ENCODE results near the gene TTC32. TPM values are rescaled to one million over a fixed set of nuclear protein-coding genes. Genes with fewer than 3 reads are reported as not detected.
A peak's percentile ranks its signal among the peaks of the same experiment; 100 is the strongest.
"Not testable (repeated sequence)": the region's sequence is repeated elsewhere in the genome, so short reads cannot be mapped to it uniquely, and the experiment has no call there.

Gene TTC32
- total RNA-seq, 2 donors from 2014 or later: 33.4 to 36.9 TPM

- H3K27ac Mint-ChIP-seq; H3K27me3 Mint-ChIP-seq; H3K9me3 ChIP-seq (ENCODE audit: control insufficient read depth, low read length, poor library complexity, severe bottlenecking); H3K4me3 Mint-ChIP-seq; DNase-seq; ATAC-seq; H3K4me1 Mint-ChIP-seq: not testable (repeated sequence)
- H3K36me3 Mint-ChIP-seq (ENCODE audit: low read depth): peaks cover 14% of the 10 kb centered on the region
These were observed 20.4 kb upstream of the TTC32 start for GRCh38 chr2:19922188-19922587.

- no peak for ATAC-seq
These were observed 14.7 kb upstream of the TTC32 start for GRCh38 chr2:19916385-19916950.

GRCh38 chr2:19914266-19914975 lies 12.6 kb upstream of the TTC32 start:
- ATAC-seq: no peak
- H3K9me3 ChIP-seq (ENCODE audit: control insufficient read depth, low read length, poor library complexity, severe bottlenecking): no peaks in the 10 kb centered on the region
- no peak for DNase-seq
- Mint-ChIP-seq H3K27me3 (no peaks in the 10 kb centered on the region), H3K36me3 (ENCODE audit: low read depth) (peaks cover 9% of the 10 kb centered on the region), H3K4me1 (peaks cover 2% of the 10 kb centered on the region), H3K27ac (no peak overlapping the region), H3K4me3 (no peak overlapping the region)

More at GRCh38 chr2:19916385-19916950, 14.7 kb upstream of the TTC32 start:
- DNase-seq: no peak
- no peaks in the 10 kb centered on the region for H3K27me3 Mint-ChIP-seq
- H3K4me1 Mint-ChIP-seq: peaks cover 2% of the 10 kb centered on the region
- H3K27ac Mint-ChIP-seq: no peak overlapping the region
- H3K4me3 Mint-ChIP-seq: no peak overlapping the region
- H3K9me3 ChIP-seq (ENCODE audit: control insufficient read depth, low read length, poor library complexity, severe bottlenecking): no peaks in the 10 kb centered on the region
- peaks cover 14% of the 10 kb centered on the region for H3K36me3 Mint-ChIP-seq (ENCODE audit: low read depth)

- DNase-seq: no peak
- H3K36me3 Mint-ChIP-seq (ENCODE audit: low read depth): no peaks in the 10 kb centered on the region
- no peaks in the 10 kb centered on the region for H3K27me3 Mint-ChIP-seq
- no peak overlapping the region for H3K27ac Mint-ChIP-seq
- no peaks in the 10 kb centered on the region for H3K9me3 ChIP-seq (ENCODE audit: control insufficient read depth, low read length, poor library complexity, severe bottlenecking)
- no peak for ATAC-seq
- H3K4me3 Mint-ChIP-seq: no peak overlapping the region
- no peaks in the 10 kb centered on the region for H3K4me1 Mint-ChIP-seq
These were observed 10.2 kb upstream of the TTC32 start for GRCh38 chr2:19911808-19912509.

- peaks cover 5% of the 10 kb centered on the region for H3K27me3 Mint-ChIP-seq
- DNase-seq (no peak), ATAC-seq (peak; percentile 5)
- peaks cover 21% of the 10 kb centered on the region for H3K4me1 Mint-ChIP-seq
- no peaks in the 10 kb centered on the region for H3K9me3 ChIP-seq (ENCODE audit: control insufficient read depth, low read length, poor library complexity, severe bottlenecking)
- H3K4me3 Mint-ChIP-seq: peak overlapping the region; percentile 98
- H3K36me3 Mint-ChIP-seq (ENCODE audit: low read depth): peaks cover 2% of the 10 kb centered on the region
- H3K27ac Mint-ChIP-seq: peak overlapping the region; percentile 100
These were observed 495 bp upstream of the TTC32 start for GRCh38 chr2:19902216-19902740.

GRCh38 chr2:19900931-19901441 lies 797 bp downstream of the TTC32 start:
- no peaks in the 10 kb centered on the region for H3K9me3 ChIP-seq (ENCODE audit: control insufficient read depth, low read length, poor library complexity, severe bottlenecking)
- Mint-ChIP-seq H3K27ac (peak overlapping the region; percentile 100), H3K4me3 (peak overlapping the region; percentile 98), H3K36me3 (ENCODE audit: low read depth) (peaks cover 2% of the 10 kb centered on the region), H3K27me3 (no peaks in the 10 kb centered on the region), H3K4me1 (peaks cover 22% of the 10 kb centered on the region)
- ATAC-seq (peak; percentile 5), DNase-seq (no peak)

- Mint-ChIP-seq H3K4me1 (peaks cover 28% of the 10 kb centered on the region), H3K27me3 (no peaks in the 10 kb centered on the region), H3K36me3 (ENCODE audit: low read depth) (peaks cover 2% of the 10 kb centered on the region), H3K4me3 (peak overlapping the region; percentile 98), H3K27ac (peak overlapping the region; percentile 100)
- no peak for DNase-seq
- ATAC-seq: peak; percentile 26
- no peaks in the 10 kb centered on the region for H3K9me3 ChIP-seq (ENCODE audit: control insufficient read depth, low read length, poor library complexity, severe bottlenecking)
These were observed 1.5 kb downstream of the TTC32 start for GRCh38 chr2:19899985-19900930.

- no peaks in the 10 kb centered on the region for H3K27me3 Mint-ChIP-seq
- no peak overlapping the region for H3K4me3 Mint-ChIP-seq
- no peak overlapping the region for H3K27ac Mint-ChIP-seq
- DNase-seq: no peak
- H3K4me1 Mint-ChIP-seq: peaks cover 33% of the 10 kb centered on the region
- H3K9me3 ChIP-seq (ENCODE audit: control insufficient read depth, low read length, poor library complexity, severe bottlenecking): no peaks in the 10 kb centered on the region
- ATAC-seq: no peak
- peaks cover 2% of the 10 kb centered on the region for H3K36me3 Mint-ChIP-seq (ENCODE audit: low read depth)
These were observed 3.0 kb downstream of the TTC32 start for GRCh38 chr2:19898592-19899329.

GRCh38 chr2:19897623-19898245 lies 4.0 kb downstream of the TTC32 start:
- no peak overlapping the region for H3K27ac Mint-ChIP-seq
- no peak for ATAC-seq
- no peaks in the 10 kb centered on the region for H3K27me3 Mint-ChIP-seq

GRCh38 chr2:19895535-19895934 lies 6.2 kb downstream of the TTC32 start:
- H3K9me3 ChIP-seq (ENCODE audit: control insufficient read depth, low read length, poor library complexity, severe bottlenecking): no peaks in the 10 kb centered on the region
- Mint-ChIP-seq H3K4me3 (no peak overlapping the region), H3K4me1 (peaks cover 38% of the 10 kb centered on the region)

More at GRCh38 chr2:19897623-19898245, 4.0 kb downstream of the TTC32 start:
- DNase-seq: no peak
- no peaks in the 10 kb centered on the region for H3K9me3 ChIP-seq (ENCODE audit: control insufficient read depth, low read length, poor library complexity, severe bottlenecking)
- Mint-ChIP-seq H3K4me1 (peaks cover 37% of the 10 kb centered on the region), H3K36me3 (ENCODE audit: low read depth) (peaks cover 2% of the 10 kb centered on the region), H3K4me3 (peak overlapping the region; percentile 12)

GRCh38 chr2:19894134-19894792 lies 7.5 kb downstream of the TTC32 start:
- no peak for ATAC-seq
- no peaks in the 10 kb centered on the region for H3K9me3 ChIP-seq (ENCODE audit: control insufficient read depth, low read length, poor library complexity, severe bottlenecking)
- Mint-ChIP-seq H3K4me1 (peaks cover 36% of the 10 kb centered on the region), H3K36me3 (ENCODE audit: low read depth) (peaks cover 6% of the 10 kb centered on the region), H3K4me3 (no peak overlapping the region), H3K27ac (peak overlapping the region; percentile 78), H3K27me3 (no peaks in the 10 kb centered on the region)
- no peak for DNase-seq

More at GRCh38 chr2:19895535-19895934, 6.2 kb downstream of the TTC32 start:
- no peak for ATAC-seq
- H3K27ac Mint-ChIP-seq: peak overlapping the region; percentile 78
- H3K27me3 Mint-ChIP-seq: no peaks in the 10 kb centered on the region
- DNase-seq: no peak
- peaks cover under 1% of the 10 kb centered on the region for H3K36me3 Mint-ChIP-seq (ENCODE audit: low read depth)

Data from T-helper 17 cell (primary cell).